LNCaP clone FGC (cell line): ENCODE results near the gene UACA.

ENCODE experiments used
- DNase-seq: peaks from one replicate; pipeline ENCODE4 v3.0.0-alpha.2; 2011; ENCODE audit warnings: low read depth
- H3K4me3 ChIP-seq: 2 replicates; pipeline ENCODE4 v1.5.1; 2011; ENCODE audit warnings: mild to moderate bottlenecking, low read depth, low read length, control low read depth
- CTCF ChIP-seq: IDR thresholded peaks from 2 replicates; pipeline ENCODE4 v1.5.1; 2012; ENCODE audit warnings: mild to moderate bottlenecking; ENCODE audit not compliant: control insufficient read depth, insufficient read depth; ENCODE audit errors: extremely low read depth

The UACA gene

GRCh38 chr15:70799667-70800450 is 36.5 kb upstream of the UACA start:
- H3K4me3 ChIP-seq = no peak overlapping the region
- DNase-seq = no peak
- TF ChIP-seq CTCF = no peak

GRCh38 chr15:70797464-70797863 is 34.1 kb upstream of the UACA start:
- no peak for DNase-seq
- no peak for TF ChIP-seq CTCF
- H3K4me3 ChIP-seq = no peak overlapping the region

GRCh38 chr15:70796516-70797310 is 33.4 kb upstream of the UACA start:
- no peak overlapping the region for H3K4me3 ChIP-seq
- no peak for DNase-seq
- TF ChIP-seq CTCF = no peak

- TF ChIP-seq CTCF = no peak
- no peak for DNase-seq
- no peak overlapping the region for H3K4me3 ChIP-seq
These were observed 31.9 kb upstream of the UACA start for GRCh38 chr15:70795311-70795665.

- DNase-seq = no peak
- no peak overlapping the region for H3K4me3 ChIP-seq
- TF ChIP-seq CTCF = no peak
These were observed 31.4 kb upstream of the UACA start for GRCh38 chr15:70794596-70795310.

GRCh38 chr15:70793694-70794093 is 30.3 kb upstream of the UACA start:
- no peak for DNase-seq
- TF ChIP-seq CTCF = no peak
- no peak overlapping the region for H3K4me3 ChIP-seq
